ENCODE measurements around the gene RPL29.

Gene RPL29

GRCh38 chr3:51944451-51945021 lies 51.2 kb downstream of the RPL29 start:
- DNase-seq, result peak; percentile 32

All from left hindlimb (tissue), 1 donor.